SH-SY5Y (cell line): ENCODE measurements around the gene PPP1R7.

Experiments used
- GATA2 ChIP-seq: IDR thresholded peaks from 2 replicates; pipeline ENCODE4 v1.6.1; 2011; ENCODE audit warnings: mild to moderate bottlenecking, low read depth, low read length
- GATA3 ChIP-seq: IDR thresholded peaks from 2 replicates; pipeline ENCODE4 v1.6.1; 2011; ENCODE audit warnings: low read depth, mild to moderate bottlenecking, low read length, moderate library complexity

- TF ChIP-seq GATA2, result no peak
- no peak for TF ChIP-seq GATA3
These were observed 24.1 kb upstream of the PPP1R7 start for GRCh38 chr2:241126201-241126611.
